GM18909 (cell line): Measurements from ENCODE around the gene EFCAB6.

Experiments
- ATAC-seq: cut with Tn5 transposase; IDR thresholded peaks from one replicate; pipeline ENCODE4 v1.9.1; 2021; ENCODE audit warnings: mild to moderate bottlenecking; ENCODE audit not compliant: unreplicated experiment, poor library complexity

Gene EFCAB6

DNA sequence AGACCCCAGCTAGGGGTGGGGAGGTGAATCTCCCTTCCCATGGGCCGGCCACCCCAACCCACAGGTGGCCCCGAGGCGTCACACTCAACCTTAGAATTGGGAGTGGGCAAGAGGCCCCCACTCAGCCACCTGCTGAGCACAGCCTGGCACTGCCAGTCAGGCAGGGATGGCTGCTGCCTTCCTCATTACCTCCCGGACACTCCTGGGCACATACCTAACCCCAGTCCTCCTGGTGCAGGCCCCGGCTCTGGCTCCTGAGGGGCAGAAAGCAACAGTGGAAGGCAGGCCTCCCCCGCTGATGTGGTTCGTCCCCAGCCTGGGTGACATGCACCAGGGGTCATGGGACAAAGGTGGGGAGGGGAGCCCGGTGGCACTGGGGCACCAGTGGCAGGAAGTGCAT is 296.7 kb downstream of the EFCAB6 start:
- no peak for ATAC-seq

DNA sequence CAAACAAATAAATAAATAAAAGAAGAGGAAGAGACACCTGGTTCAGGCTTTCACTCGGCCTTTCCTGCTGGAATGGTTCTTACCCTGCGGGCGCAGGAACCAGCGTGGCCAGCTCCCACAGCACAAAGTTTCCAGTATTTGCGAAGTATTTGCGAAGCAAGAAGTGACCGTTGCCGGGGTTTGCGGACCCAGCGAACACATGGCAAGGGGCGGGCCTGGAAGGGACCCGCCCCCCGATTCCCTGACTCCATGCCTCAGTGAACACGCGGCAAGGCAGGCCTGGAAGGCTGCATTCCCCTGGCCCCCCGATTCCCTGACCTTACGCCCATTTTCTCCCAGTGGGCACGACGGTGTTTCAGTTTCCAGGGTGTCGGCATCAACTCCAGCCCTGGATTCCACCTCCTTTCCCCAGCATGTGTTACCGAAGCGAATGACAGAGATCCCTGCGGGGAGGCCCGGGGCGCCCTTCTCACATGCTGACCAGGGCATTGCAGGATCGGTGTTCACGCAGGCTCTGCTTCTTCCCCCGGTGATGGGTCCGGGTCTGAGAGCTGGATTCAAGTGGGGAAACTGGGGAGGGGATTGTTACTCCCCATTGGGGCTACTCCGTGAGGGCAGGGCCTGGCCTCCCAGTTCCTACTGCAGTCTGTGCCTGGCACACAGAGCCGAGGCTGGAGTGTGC is 297.5 kb downstream of the EFCAB6 start:
- ATAC-seq, result no peak

DNA sequence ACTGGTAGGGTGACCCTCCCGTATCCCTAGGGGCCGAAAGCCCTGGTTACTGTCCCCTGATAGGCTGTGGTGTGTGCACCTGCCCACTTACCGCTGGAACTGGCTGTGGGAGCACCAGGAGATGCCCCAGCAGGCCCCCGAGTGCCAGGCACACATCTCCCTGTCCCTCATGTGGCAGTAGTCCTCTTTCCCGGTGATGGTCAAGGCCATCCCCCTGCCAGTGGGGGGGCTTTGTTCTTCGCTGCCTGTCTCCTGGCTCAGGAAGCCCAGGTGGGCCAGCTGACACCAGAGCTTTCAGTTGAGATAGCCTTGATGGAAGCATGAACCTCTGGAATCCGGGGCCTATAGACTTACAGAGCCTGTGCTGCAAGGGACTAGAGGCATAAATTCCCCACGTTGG is 299.8 kb downstream of the EFCAB6 start:
- ATAC-seq, result no peak

DNA sequence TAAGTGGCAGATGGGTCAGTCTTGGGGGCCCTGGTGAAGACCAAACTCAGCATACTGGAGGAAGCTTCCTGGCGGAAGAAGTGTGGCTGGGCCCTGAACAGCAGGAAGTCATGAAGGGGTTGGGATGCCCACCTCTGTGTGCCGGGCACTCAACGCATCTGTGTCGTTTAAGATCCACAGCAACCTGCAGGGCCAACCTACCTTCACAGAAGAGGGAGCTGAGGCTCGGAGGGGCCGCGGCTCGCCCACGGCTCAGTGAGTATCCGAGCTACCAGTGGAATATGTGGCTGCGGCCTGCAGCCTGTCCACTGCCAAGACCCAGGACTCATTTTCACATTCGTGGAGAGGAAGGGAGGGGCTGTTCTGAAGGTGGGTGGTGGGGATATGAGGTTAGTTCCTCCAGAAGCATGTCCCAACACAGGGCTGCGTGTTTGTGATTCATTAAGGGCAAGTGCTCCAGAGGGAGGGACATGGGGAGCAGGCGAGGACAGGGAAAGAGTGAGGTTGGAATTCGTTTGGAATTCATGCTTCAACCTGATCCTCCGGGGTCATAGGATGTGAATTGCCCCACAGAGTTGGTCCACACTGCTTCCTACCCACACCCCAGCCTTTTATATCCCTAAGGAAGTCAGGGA is 300.7 kb downstream of the EFCAB6 start:
- ATAC-seq, result no peak

DNA sequence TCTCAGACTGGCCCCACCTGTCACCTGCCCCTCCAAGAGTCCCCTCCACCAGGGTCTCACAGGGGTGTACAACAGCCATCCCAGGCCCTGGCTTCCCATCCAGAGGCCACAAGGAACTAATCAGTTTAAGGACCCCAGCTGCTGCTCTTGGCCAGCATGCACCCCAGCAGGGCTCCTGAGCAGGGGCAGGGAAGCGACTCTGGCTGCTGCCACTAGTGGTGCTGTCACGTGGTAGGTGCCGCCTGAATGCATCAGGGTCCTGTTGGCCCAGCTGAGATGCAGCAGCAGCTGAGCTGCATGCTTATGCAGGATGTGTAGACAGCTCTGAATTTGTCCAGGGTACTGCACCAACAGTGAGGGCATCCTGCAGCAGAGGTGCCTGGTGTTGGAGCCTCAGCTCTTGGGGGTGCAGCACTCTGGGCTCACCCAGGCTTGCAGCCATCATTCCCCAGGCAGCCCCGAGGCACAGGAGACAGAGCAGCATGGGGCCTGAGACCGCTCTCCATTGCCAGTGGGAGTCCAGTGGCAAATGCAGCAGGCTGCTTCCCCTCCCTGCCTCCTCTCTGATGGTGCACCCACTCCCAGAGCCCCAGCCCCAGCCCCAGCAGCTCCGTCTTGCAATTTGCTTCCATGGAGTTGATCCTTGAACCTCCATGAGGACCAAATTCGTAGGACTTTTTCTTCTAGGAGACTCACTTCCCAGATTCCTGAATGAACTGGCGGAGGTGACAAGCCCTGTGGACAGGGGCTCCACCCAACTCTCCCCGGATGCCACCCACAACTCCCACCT is 301.6 kb downstream of the EFCAB6 start:
- no peak for ATAC-seq

DNA sequence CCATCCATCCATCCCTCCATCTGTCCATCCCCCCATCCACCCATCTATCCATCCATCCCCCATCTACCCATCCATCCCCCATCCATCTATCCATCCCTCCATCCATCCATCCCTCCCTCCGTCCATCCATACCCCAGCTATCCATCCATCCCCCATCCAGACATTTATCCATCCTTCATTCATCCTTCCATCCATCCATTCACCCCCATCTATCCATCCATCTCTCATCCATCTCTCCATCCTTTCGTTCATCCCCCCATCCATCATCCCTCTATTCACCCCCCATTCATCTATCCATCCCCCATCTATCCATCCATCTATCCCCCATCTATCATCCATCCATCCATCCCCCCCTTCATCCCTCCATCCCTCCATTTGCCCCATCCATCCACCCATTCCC is 302.8 kb downstream of the EFCAB6 start:
- ATAC-seq, result no peak

DNA sequence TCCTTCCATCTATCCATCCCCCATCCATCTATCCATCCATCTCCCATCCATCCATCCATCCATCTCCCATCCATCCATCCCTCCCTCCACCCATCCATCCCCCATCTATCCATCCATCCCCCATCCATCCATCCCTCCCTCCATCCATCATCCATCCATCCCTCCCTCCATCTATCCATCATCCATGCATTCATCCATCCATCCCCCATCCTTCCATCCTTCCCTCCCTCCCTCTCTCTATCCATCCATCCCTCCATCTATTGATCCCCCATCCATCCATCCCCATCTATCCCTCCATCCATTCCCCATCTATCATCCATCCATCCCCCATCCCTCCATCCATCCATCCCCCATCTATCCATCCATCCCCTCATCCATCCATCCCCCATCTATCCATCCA is 303.6 kb downstream of the EFCAB6 start:
- ATAC-seq, result no peak

DNA sequence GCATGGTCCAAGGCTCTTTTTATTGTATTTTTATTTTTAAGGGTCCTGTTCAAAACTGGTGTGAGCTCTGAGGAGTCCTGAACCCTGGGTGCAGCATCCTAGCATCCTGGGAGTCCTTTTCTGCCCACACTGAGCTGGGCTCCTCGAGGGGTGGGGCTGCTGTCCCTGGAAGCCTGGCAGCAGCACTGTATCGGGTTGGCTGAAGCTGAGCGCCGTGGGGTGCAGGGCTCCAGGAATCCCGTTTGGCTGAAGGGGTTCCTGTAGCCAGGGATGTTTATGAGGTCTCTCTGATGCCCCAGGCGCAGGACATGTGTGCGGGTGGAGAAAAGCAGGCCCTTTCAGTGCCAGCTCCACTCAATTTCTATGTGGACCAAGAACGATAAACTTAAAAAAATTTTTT is 304.9 kb downstream of the EFCAB6 start:
- ATAC-seq, result no peak

DNA sequence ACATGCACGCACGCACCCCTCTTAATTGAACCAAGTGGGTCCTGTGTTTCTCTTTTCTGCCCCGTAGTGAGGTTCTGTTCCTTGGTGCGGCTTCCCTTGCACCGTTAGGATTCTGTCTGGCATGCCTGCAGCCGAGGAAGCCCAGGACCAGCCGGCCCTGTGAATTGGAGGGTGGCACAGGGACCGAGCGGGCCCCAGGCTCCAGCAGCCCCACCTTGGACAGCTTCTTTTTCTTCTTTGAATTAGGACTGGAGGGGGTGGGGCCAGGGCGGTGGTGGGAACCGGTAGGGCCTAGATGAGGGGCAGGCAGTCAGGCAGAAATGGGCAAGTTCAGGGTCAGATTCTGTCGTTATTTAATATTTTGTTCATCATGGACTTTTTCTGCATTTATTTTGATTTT is 305.6 kb downstream of the EFCAB6 start:
- ATAC-seq, result no peak

DNA sequence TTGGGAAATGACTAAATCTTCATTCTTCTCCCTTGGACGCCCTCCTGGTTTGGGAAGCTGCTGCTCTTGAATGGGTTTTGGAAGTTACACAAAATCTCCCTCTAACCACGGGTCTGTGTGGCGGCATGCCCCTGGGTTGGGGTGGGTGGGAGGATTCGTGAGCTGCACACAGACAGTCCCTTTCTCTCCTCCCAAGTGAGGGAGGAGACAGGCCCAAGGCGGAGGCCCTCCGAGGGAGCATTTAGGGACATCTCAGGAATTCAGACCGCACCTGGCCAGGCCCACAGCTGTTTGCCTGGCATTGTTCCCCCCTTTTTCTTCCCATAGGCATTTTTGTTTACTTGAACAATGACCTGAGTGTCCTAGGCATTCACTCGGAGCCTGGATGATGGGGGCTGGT is 306.2 kb downstream of the EFCAB6 start:
- ATAC-seq, result no peak

DNA sequence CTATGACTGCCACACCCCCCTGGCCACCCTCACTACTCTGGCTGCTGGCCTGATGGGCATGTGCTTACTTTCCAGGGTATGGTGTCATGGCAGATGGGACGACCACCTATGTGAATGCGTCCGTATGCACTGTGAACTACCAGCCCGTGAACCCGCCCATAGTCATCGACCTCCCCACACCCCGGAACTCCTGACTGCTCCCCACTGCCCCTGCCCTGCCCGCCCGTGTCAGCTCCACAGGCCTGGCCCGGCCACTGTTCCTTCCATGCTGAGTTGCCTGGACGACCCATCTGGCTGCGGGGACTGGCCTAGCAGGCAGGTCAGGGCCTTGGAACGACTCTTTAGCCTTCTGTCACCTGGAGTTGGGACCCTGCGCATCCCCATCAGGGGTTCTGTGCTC is 306.7 kb downstream of the EFCAB6 start:
- no peak for ATAC-seq

DNA sequence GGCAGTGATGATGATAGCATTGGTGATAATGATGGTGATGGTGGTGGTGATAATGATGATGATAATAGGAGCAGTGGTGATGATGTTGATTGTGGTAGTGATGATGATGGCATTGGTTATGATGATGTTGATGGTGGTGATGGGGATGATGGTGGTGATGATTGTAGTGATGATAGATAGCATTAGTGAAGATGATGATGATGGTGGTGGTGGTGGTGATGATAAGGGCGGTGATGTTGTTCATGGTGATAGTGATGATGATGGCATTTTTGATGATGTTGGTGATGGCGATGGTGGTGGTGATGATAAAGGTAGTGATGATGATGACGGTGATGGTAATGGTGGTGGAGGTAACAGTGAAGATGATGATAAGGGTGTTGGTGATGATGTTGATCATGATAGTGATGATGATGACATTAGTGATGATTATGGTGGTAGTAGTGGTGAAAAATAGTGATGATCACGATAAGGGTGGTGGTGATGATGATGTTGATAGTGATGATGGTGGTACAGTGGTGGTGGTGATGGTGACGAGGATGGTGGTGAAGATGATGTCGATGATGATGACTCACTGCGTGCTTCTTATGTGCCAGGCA is 307.3 kb downstream of the EFCAB6 start:
- no peak for ATAC-seq

DNA sequence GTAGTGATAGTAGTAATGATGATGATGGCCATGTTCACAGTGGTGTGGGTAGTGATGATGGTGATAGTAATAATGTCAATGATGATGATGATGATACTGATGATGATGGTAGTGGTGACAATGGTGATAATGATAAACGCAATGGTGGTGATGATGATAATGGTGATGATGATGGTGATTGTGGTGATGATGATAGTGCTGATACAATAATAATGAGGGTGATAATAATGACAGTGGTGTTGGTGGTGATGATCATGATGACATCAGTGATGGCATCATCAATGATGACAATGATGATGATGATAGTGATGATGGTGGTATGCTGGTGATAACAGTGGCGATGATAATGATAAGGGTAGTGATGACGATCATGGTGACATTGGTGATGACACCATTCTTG is 308.0 kb downstream of the EFCAB6 start:
- ATAC-seq, result no peak

DNA sequence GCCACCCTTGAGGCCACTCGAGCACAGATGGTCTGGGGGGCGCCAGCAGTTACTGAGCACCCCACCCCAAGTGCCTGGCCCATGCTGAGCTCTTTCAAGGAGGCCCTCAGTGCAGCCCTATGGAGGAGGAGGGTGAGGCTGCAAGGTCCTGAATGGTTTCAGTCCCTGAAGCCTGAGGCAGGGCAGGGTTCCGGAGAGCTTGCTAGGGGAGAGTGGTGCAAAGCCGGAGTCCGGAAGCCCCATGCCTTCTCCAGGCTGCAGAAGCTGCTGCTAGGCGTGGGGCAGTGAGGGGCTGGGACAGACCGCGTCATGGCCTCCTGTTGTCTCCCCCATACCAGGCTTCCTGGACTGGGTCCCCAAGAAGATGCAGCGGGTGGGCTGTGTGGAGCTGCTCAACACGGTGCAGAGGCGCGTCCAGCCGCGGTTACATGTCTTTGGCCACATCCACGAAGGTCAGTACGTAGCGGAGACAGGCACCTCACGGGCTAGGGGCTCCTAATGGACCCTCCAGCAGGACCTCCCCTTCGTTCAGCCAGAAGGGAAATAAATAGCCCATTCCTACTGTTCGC is 309.7 kb downstream of the EFCAB6 start:
- ATAC-seq, result no peak

DNA sequence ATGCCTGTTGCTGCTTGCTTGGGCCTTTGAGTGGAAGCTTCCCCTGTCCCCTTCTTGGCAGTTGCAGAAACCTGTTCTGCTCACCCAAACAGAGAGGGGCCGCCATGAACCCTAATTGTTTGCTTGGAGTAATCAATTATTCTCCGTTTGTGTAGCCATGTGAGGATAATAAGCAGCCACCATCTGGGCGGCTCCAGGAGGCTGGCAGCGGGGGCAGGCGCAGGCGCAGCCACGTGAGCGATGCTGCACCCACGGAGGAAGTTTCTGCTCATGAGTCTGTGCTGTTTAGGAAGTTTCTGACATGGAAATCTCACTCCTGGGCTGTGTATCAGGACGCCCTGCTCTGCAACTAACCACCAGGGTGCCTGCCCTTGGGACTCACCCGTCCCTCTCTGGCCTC is 310.2 kb downstream of the EFCAB6 start:
- no peak for ATAC-seq

DNA sequence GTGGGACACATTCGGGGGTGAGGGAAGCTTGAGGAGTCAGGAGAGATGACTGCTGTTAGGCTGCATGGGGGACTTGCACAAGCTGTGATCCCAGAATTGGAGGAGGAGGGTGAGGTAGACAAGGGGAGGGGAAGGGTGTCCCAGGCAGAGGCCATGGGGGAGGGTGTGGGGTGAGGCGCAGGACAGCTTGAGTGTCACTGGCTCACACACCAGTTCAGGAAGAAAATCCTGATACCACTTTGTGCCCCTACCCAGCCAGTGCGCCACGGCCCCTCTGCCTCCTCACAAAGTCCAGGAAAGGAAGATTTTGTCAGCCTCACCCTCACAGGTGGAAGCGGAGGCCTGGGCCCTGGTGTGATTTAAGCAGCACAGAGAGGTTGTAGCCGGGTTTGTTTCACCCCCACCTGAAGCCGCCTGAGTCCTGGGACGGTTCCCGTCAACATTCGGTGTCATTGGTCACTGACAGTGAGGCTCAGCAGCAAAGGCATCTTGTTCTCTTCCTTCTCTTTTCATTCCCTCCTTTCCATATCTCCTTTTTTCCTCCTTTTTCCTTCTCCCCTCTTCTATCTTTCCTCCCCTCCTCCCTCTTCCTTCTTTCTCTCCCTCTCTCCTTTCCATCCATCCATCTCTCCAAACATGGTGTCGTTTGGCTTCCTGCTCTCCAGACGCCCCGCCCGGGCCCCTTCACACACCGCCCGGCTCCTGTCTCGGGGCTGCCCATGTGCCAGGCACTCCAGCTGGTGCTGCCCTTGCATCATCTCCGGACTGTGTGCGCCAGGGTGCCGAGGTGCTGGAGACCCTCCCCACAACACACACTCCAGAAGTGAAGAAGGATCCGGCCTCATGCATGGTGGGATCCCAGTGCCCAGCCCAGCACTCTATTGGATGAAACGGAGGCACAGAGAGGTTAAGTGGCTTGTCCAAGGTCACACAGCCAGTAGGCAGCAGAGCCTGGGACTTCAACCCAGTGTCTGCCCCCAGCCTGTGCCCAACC is 311.0 kb downstream of the EFCAB6 start:
- no peak for ATAC-seq

DNA sequence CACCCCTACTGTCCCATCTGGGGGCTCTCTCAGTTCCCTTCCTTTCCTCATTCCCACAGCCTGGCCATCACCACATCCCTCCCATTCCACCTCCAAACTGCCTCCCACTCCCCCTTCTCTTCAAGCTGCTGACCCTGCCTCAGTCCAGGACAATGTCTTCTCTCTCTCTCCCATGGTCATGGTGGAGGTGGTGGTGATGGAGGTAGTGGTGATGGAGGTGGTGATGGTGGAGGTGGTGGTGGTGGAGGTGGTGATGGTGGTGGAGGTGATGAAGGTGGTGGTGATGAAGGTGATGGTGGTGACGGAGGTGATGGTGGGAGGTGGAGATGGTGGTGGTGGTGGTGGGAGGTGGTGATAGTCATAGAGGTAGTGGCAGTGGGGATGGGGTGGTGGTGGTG is 313.2 kb downstream of the EFCAB6 start:
- ATAC-seq, result no peak

DNA sequence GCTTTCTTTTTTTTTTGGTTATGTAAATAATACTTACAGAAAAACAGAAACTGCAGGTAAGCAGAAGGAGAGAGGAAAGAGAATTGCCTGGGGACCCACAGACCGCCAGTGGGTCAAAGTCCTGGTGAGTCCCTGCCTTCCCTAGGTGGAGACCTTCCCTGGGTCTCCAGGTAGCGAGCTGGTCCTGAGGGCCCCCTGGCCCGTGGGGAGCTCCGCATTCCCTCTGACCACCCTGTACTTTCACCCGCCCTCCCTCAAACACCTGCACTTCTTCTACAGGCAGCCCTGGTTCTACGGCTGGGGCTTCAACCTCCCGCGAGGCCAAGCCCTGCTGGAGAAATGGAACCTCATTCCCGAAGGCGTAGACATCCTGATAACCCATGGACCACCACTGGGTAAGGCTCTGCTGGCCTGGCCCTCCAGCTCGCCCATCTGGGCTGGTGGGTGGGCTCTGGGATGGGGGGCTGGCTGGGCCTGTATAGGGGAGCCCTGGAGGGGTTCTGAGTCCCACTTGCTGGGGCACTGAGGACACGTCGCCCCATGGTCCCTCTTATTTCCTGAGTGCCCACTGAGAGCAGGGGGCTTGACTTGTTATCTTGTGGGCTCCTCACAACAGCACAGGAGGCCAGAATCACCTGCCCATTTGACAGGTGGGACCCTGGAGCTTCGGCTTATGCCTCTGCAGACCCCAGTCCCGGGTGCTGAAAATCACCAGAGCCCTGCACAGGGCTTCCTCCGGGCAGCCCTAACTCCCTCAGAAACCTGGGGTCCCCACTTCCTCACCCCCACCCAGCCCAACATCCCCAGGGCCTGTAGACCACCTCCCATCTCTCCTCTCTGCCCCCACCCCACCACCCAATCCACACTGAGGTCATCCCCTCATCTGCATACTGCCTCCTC is 313.9 kb downstream of the EFCAB6 start:
- ATAC-seq, result no peak

DNA sequence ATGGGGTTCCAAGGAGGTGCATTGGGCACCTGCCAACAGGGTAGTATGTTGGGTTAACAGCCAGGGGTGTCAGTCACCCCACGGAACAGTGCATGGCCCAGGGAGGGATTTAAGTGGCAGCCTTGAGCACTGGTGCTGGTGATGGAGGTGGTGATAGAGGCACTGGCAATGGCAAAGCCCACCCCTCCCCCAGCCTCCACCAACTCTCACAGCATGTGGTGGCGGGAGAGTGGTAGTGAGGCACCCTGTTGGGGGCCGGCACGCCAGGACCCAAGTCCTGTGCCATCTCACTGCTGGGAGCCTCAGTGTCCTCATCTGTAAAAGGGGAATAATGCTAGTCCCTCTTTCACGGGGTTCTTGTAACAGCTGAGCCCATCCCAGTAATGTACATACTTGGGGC is 318.8 kb downstream of the EFCAB6 start:
- ATAC-seq, result no peak
